Activated naive CD4-positive, alpha-beta T cell treated with anti-CD3 and anti-CD28 coated beads, Interleukin-2, amount 50 U/mL, for 24 hours (primary cell): ENCODE data around the gene KLHL22.
"Not testable (repeated sequence)": the region's sequence is repeated elsewhere in the genome, so short reads cannot be mapped to it uniquely, and the experiment has no call there.

Source experiments
- H3K27ac Mint-ChIP-seq: one replicate; pipeline ENCODE4 v1.8.0; 2021; ENCODE audit warnings: mild to moderate bottlenecking, mixed read lengths
- H3K27me3 Mint-ChIP-seq: one replicate; pipeline ENCODE4 v1.8.0; 2021; ENCODE audit warnings: mixed read lengths
- H3K36me3 Mint-ChIP-seq: one replicate; pipeline ENCODE4 v1.8.0; 2021; ENCODE audit warnings: mixed read lengths
- H3K4me1 Mint-ChIP-seq: one replicate; pipeline ENCODE4 v1.8.0; 2021; ENCODE audit warnings: mixed read lengths
- H3K4me3 Mint-ChIP-seq: one replicate; pipeline ENCODE4 v1.8.0; 2021; ENCODE audit warnings: mild to moderate bottlenecking, mixed read lengths
- H3K9me3 Mint-ChIP-seq: one replicate; pipeline ENCODE4 v1.8.0; 2021; ENCODE audit warnings: mixed read lengths

KLHL22 gene, protein sequence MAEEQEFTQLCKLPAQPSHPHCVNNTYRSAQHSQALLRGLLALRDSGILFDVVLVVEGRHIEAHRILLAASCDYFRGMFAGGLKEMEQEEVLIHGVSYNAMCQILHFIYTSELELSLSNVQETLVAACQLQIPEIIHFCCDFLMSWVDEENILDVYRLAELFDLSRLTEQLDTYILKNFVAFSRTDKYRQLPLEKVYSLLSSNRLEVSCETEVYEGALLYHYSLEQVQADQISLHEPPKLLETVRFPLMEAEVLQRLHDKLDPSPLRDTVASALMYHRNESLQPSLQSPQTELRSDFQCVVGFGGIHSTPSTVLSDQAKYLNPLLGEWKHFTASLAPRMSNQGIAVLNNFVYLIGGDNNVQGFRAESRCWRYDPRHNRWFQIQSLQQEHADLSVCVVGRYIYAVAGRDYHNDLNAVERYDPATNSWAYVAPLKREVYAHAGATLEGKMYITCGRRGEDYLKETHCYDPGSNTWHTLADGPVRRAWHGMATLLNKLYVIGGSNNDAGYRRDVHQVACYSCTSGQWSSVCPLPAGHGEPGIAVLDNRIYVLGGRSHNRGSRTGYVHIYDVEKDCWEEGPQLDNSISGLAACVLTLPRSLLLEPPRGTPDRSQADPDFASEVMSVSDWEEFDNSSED

GRCh38 chr22:20494978-20495860 is at the start of gene KLHL22:
TSS of gene KLHL22 (minus strand) at chr22:20495795. CDS start at chr22:20489211, 6,584 bp downstream.
- no peaks in the 10 kb centered on the region for H3K36me3 Mint-ChIP-seq
- peaks cover 49% of the 10 kb centered on the region for H3K4me1 Mint-ChIP-seq

GRCh38 chr22:20545318-20545634 is 49.7 kb upstream of the KLHL22 start:
- H3K27me3 Mint-ChIP-seq, H3K9me3 Mint-ChIP-seq, H3K4me3 Mint-ChIP-seq: not testable (repeated sequence)
- Mint-ChIP-seq H3K4me1 (peaks cover 62% of the 10 kb centered on the region), H3K36me3 (peaks cover 15% of the 10 kb centered on the region), H3K27ac (peak overlapping the region; percentile 76)

More at GRCh38 chr22:20494978-20495860, at the start of gene KLHL22:
- Mint-ChIP-seq H3K9me3 (no peaks in the 10 kb centered on the region), H3K27me3 (no peaks in the 10 kb centered on the region), H3K4me3 (peak within 1 kb of the TSS; percentile 91), H3K27ac (peak within 1 kb of the TSS; percentile 37)

DNA sequence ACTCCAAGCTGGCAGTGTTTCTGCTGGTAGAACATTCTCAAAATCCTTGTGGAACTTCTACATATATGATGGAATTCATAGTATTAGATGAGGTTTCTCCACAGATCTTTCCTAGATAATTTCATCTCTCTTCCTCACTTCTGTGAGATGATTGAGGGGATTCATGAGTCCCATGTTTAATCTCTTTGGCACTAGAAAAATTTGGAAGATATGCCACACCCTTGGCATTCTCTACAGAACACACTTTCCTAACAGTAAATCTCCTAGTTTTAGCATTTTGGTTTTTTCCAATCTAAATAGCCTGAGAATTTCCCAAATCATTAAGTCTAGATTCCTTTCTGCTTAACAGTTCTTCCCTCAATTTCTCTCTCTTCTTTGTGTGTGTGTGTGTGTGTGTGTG is 47.1 kb upstream of the KLHL22 start:
- H3K27ac Mint-ChIP-seq, result peak overlapping the region; percentile 59
- no peaks in the 10 kb centered on the region for H3K9me3 Mint-ChIP-seq
- H3K36me3 Mint-ChIP-seq, result peaks cover 17% of the 10 kb centered on the region
- peaks cover 46% of the 10 kb centered on the region for H3K4me1 Mint-ChIP-seq
- no peak overlapping the region for H3K4me3 Mint-ChIP-seq
- no peaks in the 10 kb centered on the region for H3K27me3 Mint-ChIP-seq

DNA sequence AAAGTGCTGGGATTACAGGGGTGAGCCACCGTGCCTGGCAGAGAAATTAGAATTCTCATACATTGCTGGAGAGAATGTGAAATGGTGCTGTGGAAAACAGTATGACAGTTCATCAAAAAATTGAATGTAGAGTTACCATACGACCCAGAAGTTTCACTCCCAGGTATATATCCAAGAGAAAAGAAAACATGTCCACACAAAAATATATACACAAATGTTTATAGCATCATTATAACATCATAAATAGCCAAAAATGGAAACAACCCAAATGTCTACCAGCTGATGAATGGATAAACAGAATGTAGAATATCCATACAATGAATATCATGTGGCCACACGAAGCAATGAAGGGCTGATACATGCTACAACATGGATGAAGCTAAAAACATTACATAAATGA is 46.5 kb upstream of the KLHL22 start:
- peaks cover 51% of the 10 kb centered on the region for H3K4me1 Mint-ChIP-seq
- no peaks in the 10 kb centered on the region for H3K9me3 Mint-ChIP-seq
- peaks cover 19% of the 10 kb centered on the region for H3K36me3 Mint-ChIP-seq
- H3K4me3 Mint-ChIP-seq, result no peak overlapping the region
- H3K27me3 Mint-ChIP-seq, result no peaks in the 10 kb centered on the region
- no peak overlapping the region for H3K27ac Mint-ChIP-seq

GRCh38 chr22:20538875-20539274 is 43.3 kb upstream of the KLHL22 start:
- not testable (repeated sequence) for H3K27ac Mint-ChIP-seq, H3K27me3 Mint-ChIP-seq, H3K36me3 Mint-ChIP-seq, H3K4me3 Mint-ChIP-seq, H3K9me3 Mint-ChIP-seq
- peaks cover 49% of the 10 kb centered on the region for H3K4me1 Mint-ChIP-seq

DNA sequence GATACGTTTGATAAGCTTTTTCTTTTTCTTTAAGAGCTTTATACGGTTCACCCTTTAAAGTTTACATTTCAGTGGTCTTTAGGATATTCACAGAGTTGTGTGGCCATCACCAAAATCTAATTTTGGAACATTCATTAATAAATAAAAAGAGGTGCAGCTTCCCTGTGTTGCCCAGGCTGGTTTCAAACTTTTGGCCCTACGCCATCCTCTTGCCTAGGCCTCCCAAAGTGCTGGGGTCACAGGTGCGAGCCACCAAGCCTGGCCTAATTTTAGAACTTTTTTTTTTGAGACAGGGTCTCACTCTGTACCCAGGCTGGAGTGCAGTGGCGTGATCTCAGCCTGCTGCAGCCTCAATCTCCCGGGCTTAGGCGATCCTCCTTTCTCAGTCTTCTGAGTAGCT is 42.4 kb upstream of the KLHL22 start:
- Mint-ChIP-seq H3K9me3 (no peaks in the 10 kb centered on the region), H3K27ac (no peak overlapping the region), H3K27me3 (no peaks in the 10 kb centered on the region), H3K36me3 (peaks cover 8% of the 10 kb centered on the region), H3K4me1 (peaks cover 54% of the 10 kb centered on the region), H3K4me3 (no peak overlapping the region)

DNA sequence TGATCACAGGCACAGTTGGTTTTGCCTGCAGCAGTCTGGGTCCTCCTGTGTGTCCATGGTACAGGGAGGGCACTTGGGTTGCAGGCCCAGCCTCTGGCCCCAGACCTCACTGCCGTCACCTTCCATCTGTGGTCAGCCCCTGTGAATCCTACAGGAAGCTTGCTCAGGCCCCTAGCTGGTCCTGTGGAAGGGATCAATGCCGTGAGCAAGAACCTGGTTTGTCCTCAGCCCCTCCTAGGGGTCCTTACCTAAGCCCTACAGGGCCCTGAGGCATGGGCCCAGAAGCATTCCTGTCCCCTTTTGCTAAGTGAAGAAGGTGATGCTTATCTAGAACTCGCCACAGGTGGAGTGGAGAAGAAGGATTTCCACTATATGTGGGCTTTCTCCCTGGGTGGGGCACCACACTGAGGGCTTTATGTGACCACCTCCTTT is 41.7 kb upstream of the KLHL22 start:
- peaks cover 54% of the 10 kb centered on the region for H3K4me1 Mint-ChIP-seq
- no peaks in the 10 kb centered on the region for H3K9me3 Mint-ChIP-seq
- H3K4me3 Mint-ChIP-seq, result no peak overlapping the region
- H3K27me3 Mint-ChIP-seq, result no peaks in the 10 kb centered on the region
- H3K27ac Mint-ChIP-seq, result no peak overlapping the region
- peaks cover 4% of the 10 kb centered on the region for H3K36me3 Mint-ChIP-seq

GRCh38 chr22:20536590-20537324 is 41.2 kb upstream of the KLHL22 start:
- Mint-ChIP-seq H3K27ac (no peak overlapping the region), H3K4me3 (no peak overlapping the region), H3K9me3 (no peaks in the 10 kb centered on the region), H3K36me3 (peaks cover 4% of the 10 kb centered on the region), H3K4me1 (peaks cover 60% of the 10 kb centered on the region), H3K27me3 (no peaks in the 10 kb centered on the region)

- no peak overlapping the region for H3K27ac Mint-ChIP-seq
- H3K36me3 Mint-ChIP-seq, result peaks cover 1% of the 10 kb centered on the region
- H3K9me3 Mint-ChIP-seq, result no peaks in the 10 kb centered on the region
- H3K27me3 Mint-ChIP-seq, result no peaks in the 10 kb centered on the region
- H3K4me1 Mint-ChIP-seq, result peaks cover 66% of the 10 kb centered on the region
- H3K4me3 Mint-ChIP-seq, result no peak overlapping the region
Measured at GRCh38 chr22:20533879-20534265, 38.3 kb upstream of the KLHL22 start.

DNA sequence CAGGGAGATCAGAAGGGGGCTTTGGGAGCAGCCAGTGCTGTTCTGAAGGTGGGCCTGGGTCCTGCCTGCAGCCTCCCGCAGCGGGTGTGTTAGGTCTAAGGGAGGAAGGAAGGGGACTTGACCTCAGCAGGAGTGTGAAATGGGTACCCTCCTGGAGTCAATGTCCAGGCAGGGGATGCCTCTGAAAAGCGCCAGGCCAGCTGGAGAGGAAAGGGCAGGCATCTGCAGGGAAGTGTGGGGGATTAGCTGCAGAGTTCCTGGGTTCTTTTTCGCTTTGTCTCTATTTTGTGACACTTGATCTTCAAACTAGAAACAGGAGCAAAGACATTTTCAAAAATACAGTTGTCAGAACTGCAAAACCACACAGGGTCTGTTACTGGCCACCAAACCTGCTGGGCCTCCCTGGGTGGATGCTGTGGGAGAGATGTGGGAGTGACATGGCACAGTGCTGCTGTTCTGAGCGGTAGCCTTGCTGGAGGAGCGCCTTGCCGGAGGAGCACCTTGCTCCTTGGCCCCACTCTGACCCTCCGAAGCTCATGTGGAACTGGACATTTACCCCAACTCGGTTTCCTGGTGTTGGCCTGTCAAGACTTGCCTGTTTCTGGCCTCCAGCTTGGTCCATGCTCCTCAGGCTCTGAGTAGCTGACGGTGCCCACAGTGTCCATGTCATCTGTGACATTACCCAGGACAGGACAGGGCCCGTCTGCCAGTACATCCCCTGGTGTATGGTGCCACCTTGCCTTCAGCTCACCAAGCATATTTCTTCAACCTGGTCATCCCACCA is 37.7 kb upstream of the KLHL22 start:
- peaks cover 66% of the 10 kb centered on the region for H3K4me1 Mint-ChIP-seq
- peaks cover 1% of the 10 kb centered on the region for H3K36me3 Mint-ChIP-seq
- no peaks in the 10 kb centered on the region for H3K27me3 Mint-ChIP-seq
- H3K9me3 Mint-ChIP-seq, result no peaks in the 10 kb centered on the region
- peak overlapping the region; percentile 38 for H3K4me3 Mint-ChIP-seq
- H3K27ac Mint-ChIP-seq, result peak overlapping the region; percentile 63

DNA sequence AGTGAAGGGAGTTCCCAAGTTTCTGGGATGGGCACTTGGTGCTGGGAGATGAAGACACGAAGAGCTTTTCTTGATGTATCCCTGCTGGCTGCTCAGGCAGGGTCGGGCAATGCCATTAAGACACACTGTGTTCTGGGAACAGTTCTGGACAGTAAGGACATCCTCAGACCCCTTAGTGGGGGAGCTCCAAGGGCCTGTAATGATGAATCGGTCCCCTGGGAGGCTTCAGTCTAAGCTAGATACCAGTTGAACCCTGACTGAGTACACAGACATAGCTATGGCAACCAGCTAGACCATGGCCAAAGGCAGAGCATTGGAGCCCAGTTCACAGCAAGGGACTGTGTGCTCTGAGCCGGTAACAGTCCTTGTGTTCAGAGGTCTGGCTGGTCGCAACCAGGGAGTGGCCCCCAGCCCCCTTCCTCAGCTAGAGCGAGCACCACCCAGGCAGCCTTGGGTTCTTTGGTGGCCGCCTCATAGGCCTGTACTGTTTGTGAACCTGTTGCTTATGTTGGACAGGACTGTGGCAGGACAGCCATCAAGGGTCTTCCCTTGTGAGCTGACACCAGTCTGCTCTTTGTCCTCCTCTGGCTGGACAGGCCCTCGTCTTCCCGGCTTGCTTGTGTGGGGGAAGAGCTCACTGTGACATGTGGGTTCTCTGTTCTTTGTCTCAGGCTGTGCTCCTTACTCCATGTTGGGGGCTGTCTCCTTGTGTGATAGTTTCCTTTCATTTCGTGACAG is 36.8 kb upstream of the KLHL22 start:
- Mint-ChIP-seq H3K27ac (peak overlapping the region; percentile 84), H3K9me3 (no peaks in the 10 kb centered on the region), H3K4me1 (peaks cover 68% of the 10 kb centered on the region), H3K4me3 (no peak overlapping the region), H3K27me3 (no peaks in the 10 kb centered on the region), H3K36me3 (peaks cover 3% of the 10 kb centered on the region)

DNA sequence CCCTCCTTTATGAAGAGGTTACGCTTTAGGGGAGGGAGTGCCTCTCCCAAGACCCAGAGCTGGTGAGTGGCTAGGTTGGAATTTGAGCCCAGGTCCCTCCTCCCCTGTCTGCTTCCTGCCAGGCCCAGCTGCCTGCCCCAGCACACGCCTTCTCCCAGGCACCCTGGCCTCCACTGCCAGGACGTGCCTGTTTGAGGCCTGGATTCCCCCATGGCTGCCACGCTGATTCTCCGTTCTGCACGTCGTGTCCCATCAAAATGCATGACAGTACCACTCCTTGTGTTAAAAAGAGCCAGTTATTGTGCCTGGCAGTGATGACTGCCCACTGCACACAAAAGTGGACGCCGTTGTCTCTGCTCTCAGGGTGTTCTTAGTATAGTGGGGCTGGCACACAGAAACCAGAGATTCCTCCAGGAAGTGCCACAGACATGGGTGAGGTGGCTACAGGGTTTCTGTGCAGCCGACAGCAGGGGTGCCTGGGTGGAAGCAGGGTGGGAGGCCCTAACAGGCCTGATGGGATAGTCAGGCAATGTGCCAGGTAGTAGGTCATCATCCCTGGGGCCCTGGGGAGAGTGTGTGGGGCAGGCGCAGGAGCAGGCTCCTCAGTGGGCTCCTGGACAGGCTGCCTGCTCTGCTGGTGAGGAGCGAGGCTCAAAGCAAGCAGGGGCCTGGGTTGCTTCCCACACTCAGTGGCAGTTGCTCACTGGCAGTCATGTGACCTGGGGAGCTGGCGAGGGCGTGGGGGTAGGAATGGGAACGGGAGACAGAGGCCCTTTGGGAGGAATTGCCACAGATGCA is 36.0 kb upstream of the KLHL22 start:
- peak overlapping the region; percentile 33 for H3K4me3 Mint-ChIP-seq
- peak overlapping the region; percentile 88 for H3K27ac Mint-ChIP-seq
- H3K9me3 Mint-ChIP-seq, result no peaks in the 10 kb centered on the region
- H3K27me3 Mint-ChIP-seq, result no peaks in the 10 kb centered on the region
- H3K4me1 Mint-ChIP-seq, result peaks cover 70% of the 10 kb centered on the region
- peaks cover 3% of the 10 kb centered on the region for H3K36me3 Mint-ChIP-seq

- H3K4me1 Mint-ChIP-seq, result peaks cover 71% of the 10 kb centered on the region
- no peak overlapping the region for H3K27ac Mint-ChIP-seq
- no peaks in the 10 kb centered on the region for H3K9me3 Mint-ChIP-seq
- H3K27me3 Mint-ChIP-seq, result no peaks in the 10 kb centered on the region
- H3K36me3 Mint-ChIP-seq, result peaks cover 5% of the 10 kb centered on the region
- H3K4me3 Mint-ChIP-seq, result no peak overlapping the region
Measured at GRCh38 chr22:20531154-20531403, 35.5 kb upstream of the KLHL22 start.
